Erythroblast (primary cell): ENCODE data around the gene IL20.

Source experiments
- GATA1 ChIP-seq: IDR thresholded peaks from 2 replicates; pipeline ENCODE4 v1.6.1; 2011; ENCODE audit warnings: low read depth, mild to moderate bottlenecking, control low read depth, low read length, moderate library complexity
- POLR2A ChIP-seq: IDR thresholded peaks from 2 replicates; pipeline ENCODE4 v1.6.1; 2011; ENCODE audit warnings: mild to moderate bottlenecking, low read length

DNA sequence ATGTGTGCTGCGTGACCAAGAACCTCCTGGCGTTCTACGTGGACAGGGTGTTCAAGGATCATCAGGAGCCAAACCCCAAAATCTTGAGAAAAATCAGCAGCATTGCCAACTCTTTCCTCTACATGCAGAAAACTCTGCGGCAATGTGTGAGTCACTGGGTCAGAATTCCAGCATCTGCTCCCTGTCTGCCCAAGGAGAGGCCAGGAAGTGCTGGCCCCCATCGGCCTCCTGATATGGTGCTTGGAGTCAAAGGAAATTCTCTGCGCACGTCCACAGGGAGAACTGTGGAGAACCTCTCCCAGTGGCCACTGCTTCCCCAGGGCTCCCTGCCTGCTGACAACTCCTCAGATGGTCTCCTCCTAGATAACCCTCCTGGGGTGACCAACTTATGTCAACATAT is 25.6 kb upstream of the IL20 start:
- TF ChIP-seq POLR2A (no peak), GATA1 (no peak)
